GM12878 (cell line): ENCODE measurements around the gene SYNGR1. TPM values are rescaled to one million over a fixed set of nuclear protein-coding genes. Genes with fewer than 3 reads are reported as not detected.

ENCODE experiments used
- BRCA1 ChIP-seq: IDR thresholded peaks from 2 replicates; pipeline ENCODE4 v1.6.1; 2011; ENCODE audit warnings: low read depth, low read length, improper control_type of control experiment
- CBX3 ChIP-seq: fragments of 200-600 bp; sonication (generic); IDR thresholded peaks from 2 replicates; pipeline ENCODE4 v1.6.1; 2016; ENCODE audit warnings: low read depth, borderline replicate concordance
- CBX5 ChIP-seq: sonication (generic); IDR thresholded peaks from 2 replicates; pipeline ENCODE4 v1.6.1; 2016; ENCODE audit warnings: low read depth, moderate library complexity, mild to moderate bottlenecking, inconsistent platforms
- CHD1 ChIP-seq: IDR thresholded peaks from 2 replicates; pipeline ENCODE4 v1.6.1; 2012; ENCODE audit warnings: low read depth, low read length, improper control_type of control experiment
- GABPA ChIP-seq: IDR thresholded peaks from 2 replicates; pipeline ENCODE4 v1.6.1; 2014; ENCODE audit warnings: antibody characterized with exemption, low read depth, mild to moderate bottlenecking, inconsistent platforms
- HDAC2 ChIP-seq: fragments of 200-600 bp; sonication (generic); IDR thresholded peaks from 2 replicates; pipeline ENCODE4 v1.6.1; 2017
- IRF4 ChIP-seq: IDR thresholded peaks from 2 replicates; pipeline ENCODE4 v1.6.1; 2011; ENCODE audit warnings: low read depth, low read length
- JUNB ChIP-seq: IDR thresholded peaks from 2 replicates; pipeline ENCODE4 v1.6.1; 2016; ENCODE audit warnings: antibody characterized with exemption, mild to moderate bottlenecking
- LARP7 ChIP-seq: fragments of 450-650 bp; IDR thresholded peaks from 2 replicates; pipeline ENCODE4 v1.6.1; 2017; ENCODE audit warnings: mild to moderate bottlenecking
- MYB ChIP-seq: fragments of 150-350 bp; IDR thresholded peaks from 2 replicates; pipeline ENCODE4 v1.6.1; 2014; ENCODE audit warnings: mild to moderate bottlenecking, low read depth, low read length, borderline replicate concordance
- NFIC ChIP-seq: IDR thresholded peaks from 2 replicates; pipeline ENCODE4 v1.6.1; 2012; ENCODE audit warnings: low read depth, mild to moderate bottlenecking, inconsistent platforms, low read length, moderate library complexity
- NFYA ChIP-seq: IDR thresholded peaks from 2 replicates; pipeline ENCODE4 v1.6.1; 2011; ENCODE audit warnings: low read depth, mild to moderate bottlenecking, low read length, improper control_type of control experiment, borderline replicate concordance
- POLR2A ChIP-seq: IDR thresholded peaks from 2 replicates; pipeline ENCODE4 v1.6.1; 2011; ENCODE audit warnings: low read depth, mild to moderate bottlenecking, low read length
- RCOR1 ChIP-seq: conservative IDR thresholded peaks from 2 replicates; pipeline ENCODE4 v1.6.1; 2012; ENCODE audit warnings: low read depth, low read length, improper control_type of control experiment
- SP1 ChIP-seq: IDR thresholded peaks from one replicate; pipeline ENCODE4 v1.6.1; 2011; ENCODE audit warnings: low read depth, low read length
- TARDBP ChIP-seq: IDR thresholded peaks from 2 replicates; pipeline ENCODE4 v1.6.1; 2016; ENCODE audit warnings: borderline replicate concordance
- ZNF207 ChIP-seq: fragments of 450-650 bp; IDR thresholded peaks from 2 replicates; pipeline ENCODE4 v1.6.1; 2014; ENCODE audit warnings: antibody characterized with exemption, mild to moderate bottlenecking, borderline replicate concordance
- ZNF217 ChIP-seq: fragments of 450-650 bp; IDR thresholded peaks from 2 replicates; pipeline ENCODE4 v1.6.1; 2017; ENCODE audit warnings: antibody characterized with exemption, mild to moderate bottlenecking
- polyA plus RNA-seq, 11 experiments: library from polyadenylated mRNA; depleted of rRNA in 4 of 11; unstranded in 6 of 11; stranded (reverse) in 5 of 11; fragments of >200 nt; fragmentation: Nextera tagmentation in 4 of 11; fragmentation: Illumina TruSeq in 1 of 11; extraction: Ambion mirVana in 4 of 11; extraction: Trizol in 1 of 11; gene quantifications; 1 replicate in 1 of 11; 2 replicates in 10 of 11; pipeline versions ENCODE4 v1.2.1 to v1.2.3, GENCODE V29; 2011 to 2016; ENCODE audit warnings: inconsistent platforms in 2 of 11, missing spikeins in 2 of 11, low read depth in 1 of 11
- total RNA-seq, 4 experiments: library from RNA; depleted of rRNA in 3 of 4; stranded (reverse); fragments of >200 nt in 3 of 4; fragmentation: Illumina TruSeq in 1 of 4; extraction: Trizol in 1 of 4; gene quantifications; 2 replicates each; pipeline versions ENCODE4 v1.2.1 to v1.2.3, GENCODE V29; 2013 to 2021
- TF ChIP-seq, protein P1 (sequence below): IDR thresholded peaks from 2 replicates; pipeline ENCODE4 v1.6.1; 2011; ENCODE audit warnings: borderline replicate concordance, low read depth, mild to moderate bottlenecking, moderate library complexity, mixed read lengths, low read length; ENCODE audit not compliant: insufficient read depth; ENCODE audit errors: extremely low read length
- TF ChIP-seq, protein P2 (sequence below): fragments of 450-650 bp; IDR thresholded peaks from 2 replicates; pipeline ENCODE4 v1.6.1; 2017; ENCODE audit warnings: borderline replicate concordance

SYNGR1 gene
- total and polyA plus RNA-seq, 10 of the 15 experiments (the other 5 are each of a cell fraction or from before 2014, with no cell fraction given), result 0.87 to 9.2 (median 3.5) TPM

DNA sequence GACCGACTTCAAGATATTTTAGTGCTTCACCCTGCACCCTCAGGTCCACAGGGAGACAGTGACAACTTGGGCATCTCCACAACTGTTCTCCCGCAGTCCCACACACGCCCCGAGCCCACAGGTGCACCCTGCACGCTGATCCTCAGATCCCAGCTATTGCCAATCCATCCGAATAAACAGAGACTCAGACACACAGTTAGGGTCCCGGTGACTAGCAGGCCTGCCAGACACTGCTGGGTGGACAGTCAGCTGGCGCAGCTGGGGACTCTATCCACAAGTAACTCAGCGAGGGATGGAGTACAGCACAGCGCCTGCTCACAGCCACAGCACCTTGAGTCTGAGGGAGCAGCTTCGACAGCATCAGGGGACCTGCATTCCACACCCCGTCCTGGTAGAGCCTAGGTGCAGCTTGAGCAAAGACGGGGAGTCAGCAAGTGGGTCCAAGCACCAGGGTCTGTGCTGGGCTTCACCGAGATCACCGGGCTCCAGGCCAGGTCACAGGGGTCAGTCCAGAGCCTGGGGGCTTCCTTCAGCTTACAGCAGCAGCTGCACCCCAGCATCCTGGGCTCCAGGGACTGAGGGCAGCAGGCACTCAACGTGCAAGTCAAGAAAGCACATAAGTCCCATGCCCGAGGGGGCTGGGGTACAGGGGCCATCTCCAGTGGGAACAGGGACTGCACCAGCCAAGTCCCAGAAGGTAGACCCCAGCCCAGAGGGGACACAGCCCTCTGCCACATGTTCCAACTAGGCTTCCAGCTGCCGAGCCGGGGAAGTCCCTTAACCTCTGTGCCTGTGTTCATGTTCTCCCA lies 38.0 kb upstream of the SYNGR1 start (continued):
- no peak for TF ChIP-seq ZNF217
- no peak for TF ChIP-seq CBX3
- TF ChIP-seq, protein P1, sequence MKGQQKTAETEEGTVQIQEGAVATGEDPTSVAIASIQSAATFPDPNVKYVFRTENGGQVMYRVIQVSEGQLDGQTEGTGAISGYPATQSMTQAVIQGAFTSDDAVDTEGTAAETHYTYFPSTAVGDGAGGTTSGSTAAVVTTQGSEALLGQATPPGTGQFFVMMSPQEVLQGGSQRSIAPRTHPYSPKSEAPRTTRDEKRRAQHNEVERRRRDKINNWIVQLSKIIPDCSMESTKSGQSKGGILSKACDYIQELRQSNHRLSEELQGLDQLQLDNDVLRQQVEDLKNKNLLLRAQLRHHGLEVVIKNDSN, result no peak
- TF ChIP-seq HDAC2, result no peak
- TF ChIP-seq IRF4, result no peak
- no peak for TF ChIP-seq BRCA1
- no peak for TF ChIP-seq CHD1
- TF ChIP-seq JUNB, result no peak
- TF ChIP-seq SP1, result no peak
- no peak for TF ChIP-seq MYB
- no peak for TF ChIP-seq LARP7
- TF ChIP-seq, protein P2, sequence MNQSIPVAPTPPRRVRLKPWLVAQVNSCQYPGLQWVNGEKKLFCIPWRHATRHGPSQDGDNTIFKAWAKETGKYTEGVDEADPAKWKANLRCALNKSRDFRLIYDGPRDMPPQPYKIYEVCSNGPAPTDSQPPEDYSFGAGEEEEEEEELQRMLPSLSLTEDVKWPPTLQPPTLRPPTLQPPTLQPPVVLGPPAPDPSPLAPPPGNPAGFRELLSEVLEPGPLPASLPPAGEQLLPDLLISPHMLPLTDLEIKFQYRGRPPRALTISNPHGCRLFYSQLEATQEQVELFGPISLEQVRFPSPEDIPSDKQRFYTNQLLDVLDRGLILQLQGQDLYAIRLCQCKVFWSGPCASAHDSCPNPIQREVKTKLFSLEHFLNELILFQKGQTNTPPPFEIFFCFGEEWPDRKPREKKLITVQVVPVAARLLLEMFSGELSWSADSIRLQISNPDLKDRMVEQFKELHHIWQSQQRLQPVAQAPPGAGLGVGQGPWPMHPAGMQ, result no peak
- no peak for TF ChIP-seq ZNF207
- no peak for TF ChIP-seq GABPA
- no peak for TF ChIP-seq TARDBP
- TF ChIP-seq NFYA, result no peak
- no peak for TF ChIP-seq RCOR1
- TF ChIP-seq POLR2A, result peak; percentile 89
- TF ChIP-seq CBX5, result no peak
- 0 out of 2 replicates have a peak, but pooled peaks have one; percentile 28 for TF ChIP-seq NFIC
